Measurements from ENCODE around the gene MROH8. TPM values are rescaled to one million over a fixed set of nuclear protein-coding genes. Genes with fewer than 3 reads are reported as not detected.

MROH8 gene
- total and polyA plus RNA-seq, 2 experiments from 2014 or later = 5.8 to 12.1 TPM

DNA sequence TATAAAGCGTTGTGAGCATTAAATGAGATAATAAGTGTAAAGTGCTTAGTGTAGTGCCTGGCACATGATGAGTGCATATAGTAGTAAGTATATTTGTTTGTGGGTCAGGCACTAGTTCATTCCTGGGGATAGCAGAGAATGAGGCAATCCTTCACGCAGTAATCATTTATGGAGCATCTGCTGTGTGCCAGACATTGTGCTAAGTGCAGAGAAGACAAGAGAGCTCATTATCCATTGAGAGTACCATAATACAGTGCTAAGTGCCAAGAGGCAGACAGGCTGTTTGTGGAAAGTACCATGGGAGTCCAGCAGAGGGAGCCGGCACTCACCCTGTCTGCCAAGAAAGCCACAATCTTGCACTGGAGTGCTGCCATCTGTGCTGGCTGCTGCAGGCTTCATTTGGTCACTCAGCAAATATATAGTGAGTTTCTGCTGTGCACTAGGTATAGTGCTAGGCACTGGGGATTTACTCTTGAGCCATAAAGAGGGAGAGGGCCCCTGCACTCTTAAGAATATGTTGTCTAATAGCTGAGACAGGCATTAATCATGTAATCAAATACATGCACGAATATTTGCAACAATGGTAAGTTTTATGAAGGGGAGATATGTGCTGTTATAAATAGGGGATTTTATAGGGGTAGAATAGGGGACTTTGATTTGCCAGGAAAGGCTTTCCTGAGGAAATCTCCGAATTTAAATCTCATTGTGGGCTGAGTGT, 12.9 kb upstream of the MROH8 start:
- Histone ChIP-seq H3K4me1 (ENCODE audit: low read depth) (no peaks in the 10 kb centered on the region), H3K27ac (no peak overlapping the region), H3K4me3 (no peak overlapping the region), H3K27me3 (no peaks in the 10 kb centered on the region), H3K36me3 (no peaks in the 10 kb centered on the region), H3K9me3 (ENCODE audit: low read depth) (no peaks in the 10 kb centered on the region)
- TF ChIP-seq, protein P1, sequence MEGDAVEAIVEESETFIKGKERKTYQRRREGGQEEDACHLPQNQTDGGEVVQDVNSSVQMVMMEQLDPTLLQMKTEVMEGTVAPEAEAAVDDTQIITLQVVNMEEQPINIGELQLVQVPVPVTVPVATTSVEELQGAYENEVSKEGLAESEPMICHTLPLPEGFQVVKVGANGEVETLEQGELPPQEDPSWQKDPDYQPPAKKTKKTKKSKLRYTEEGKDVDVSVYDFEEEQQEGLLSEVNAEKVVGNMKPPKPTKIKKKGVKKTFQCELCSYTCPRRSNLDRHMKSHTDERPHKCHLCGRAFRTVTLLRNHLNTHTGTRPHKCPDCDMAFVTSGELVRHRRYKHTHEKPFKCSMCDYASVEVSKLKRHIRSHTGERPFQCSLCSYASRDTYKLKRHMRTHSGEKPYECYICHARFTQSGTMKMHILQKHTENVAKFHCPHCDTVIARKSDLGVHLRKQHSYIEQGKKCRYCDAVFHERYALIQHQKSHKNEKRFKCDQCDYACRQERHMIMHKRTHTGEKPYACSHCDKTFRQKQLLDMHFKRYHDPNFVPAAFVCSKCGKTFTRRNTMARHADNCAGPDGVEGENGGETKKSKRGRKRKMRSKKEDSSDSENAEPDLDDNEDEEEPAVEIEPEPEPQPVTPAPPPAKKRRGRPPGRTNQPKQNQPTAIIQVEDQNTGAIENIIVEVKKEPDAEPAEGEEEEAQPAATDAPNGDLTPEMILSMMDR (IDR thresholded peaks at IDR 0.05; ENCODE audit: low read depth, low read length) = peak; percentile 94
- peak; percentile 82 to 95 for DNase-seq (ENCODE audit: low read depth in 1 of 2, low spot score in 1 of 2)

DNA sequence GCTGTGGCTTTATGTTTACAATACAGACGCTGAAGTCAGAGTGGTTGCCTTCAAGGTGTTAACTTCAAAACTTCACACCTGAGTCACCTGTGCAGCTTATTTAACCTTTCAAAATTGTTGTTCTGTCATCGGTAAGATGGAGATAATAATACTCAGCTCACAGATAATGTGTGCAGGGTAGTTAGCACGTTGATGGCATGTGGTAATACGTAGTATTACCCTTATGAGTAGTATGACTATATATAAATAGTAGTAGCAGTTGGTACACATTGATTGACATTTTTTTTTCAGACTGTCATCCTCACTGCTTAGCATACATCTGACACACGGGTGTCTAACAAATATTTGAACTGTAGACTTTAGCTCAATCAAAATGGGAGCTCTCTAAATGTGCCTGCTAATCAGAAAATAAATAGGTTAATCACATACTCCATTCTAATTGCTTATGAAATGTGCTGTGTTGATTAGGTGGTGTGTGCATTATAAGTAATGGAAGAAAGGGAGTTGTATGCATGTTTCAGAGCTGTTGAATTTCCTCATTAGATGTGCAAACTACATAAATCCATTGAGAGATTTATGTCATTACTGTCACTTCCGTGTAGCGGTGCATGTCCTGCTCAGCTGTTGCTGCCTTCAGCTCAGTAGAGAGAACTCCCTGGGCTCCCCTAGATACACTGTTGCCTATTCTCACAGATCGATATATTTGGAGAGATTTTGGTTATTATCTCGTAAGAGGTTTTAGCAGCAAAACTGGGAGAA, 11.2 kb upstream of the MROH8 start:
- Histone ChIP-seq H3K4me1 (ENCODE audit: low read depth) (no peaks in the 10 kb centered on the region), H3K9me3 (ENCODE audit: low read depth) (no peaks in the 10 kb centered on the region), H3K4me3 (no peak overlapping the region), H3K27me3 (no peaks in the 10 kb centered on the region), H3K36me3 (peaks cover 6% of the 10 kb centered on the region), H3K27ac (peak overlapping the region; percentile 6)
- no peak for DNase-seq (ENCODE audit: low read depth in 1 of 2, low spot score in 1 of 2)
- TF ChIP-seq, protein P1 (IDR thresholded peaks at IDR 0.05; ENCODE audit: low read depth, low read length) = no peak

DNA sequence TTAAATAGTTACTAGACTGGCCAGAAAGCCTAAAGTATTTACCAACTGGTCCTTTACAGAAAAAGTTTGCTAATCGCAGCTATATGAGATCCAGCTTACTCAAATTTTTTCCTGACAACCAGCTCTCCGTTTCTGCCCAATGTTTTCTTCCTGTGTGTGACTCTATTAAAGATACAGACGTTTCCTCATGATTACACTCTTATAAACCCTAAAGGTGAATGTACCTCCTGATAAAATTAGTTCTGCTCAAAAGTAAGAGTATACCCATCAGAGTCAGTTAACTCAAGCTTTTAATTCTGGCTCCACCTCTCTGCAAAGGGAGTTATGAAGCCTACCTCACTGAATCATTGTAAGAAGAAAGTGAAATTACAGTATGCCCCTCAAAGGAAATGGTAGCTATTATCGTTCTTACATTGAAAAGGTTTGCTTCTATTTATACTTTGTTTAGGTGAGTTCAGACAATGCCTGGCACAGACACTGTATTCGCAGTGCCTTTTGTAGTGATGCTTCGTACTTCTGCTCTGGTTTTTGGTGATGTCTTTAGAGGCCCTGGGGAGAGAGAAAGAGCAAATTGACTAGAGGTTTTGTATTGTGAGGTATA, 10.2 kb upstream of the MROH8 start:
- no peaks in the 10 kb centered on the region for H3K27me3 ChIP-seq
- peaks cover 15% of the 10 kb centered on the region for H3K36me3 ChIP-seq
- TF ChIP-seq, protein P1 (IDR thresholded peaks at IDR 0.05; ENCODE audit: low read depth, low read length) = no peak
- H3K4me1 ChIP-seq (ENCODE audit: low read depth) = no peaks in the 10 kb centered on the region
- H3K4me3 ChIP-seq = no peak overlapping the region
- no peaks in the 10 kb centered on the region for H3K9me3 ChIP-seq (ENCODE audit: low read depth)
- DNase-seq (ENCODE audit: low read depth in 1 of 2, low spot score in 1 of 2) = no peak
- H3K27ac ChIP-seq = no peak overlapping the region

DNA sequence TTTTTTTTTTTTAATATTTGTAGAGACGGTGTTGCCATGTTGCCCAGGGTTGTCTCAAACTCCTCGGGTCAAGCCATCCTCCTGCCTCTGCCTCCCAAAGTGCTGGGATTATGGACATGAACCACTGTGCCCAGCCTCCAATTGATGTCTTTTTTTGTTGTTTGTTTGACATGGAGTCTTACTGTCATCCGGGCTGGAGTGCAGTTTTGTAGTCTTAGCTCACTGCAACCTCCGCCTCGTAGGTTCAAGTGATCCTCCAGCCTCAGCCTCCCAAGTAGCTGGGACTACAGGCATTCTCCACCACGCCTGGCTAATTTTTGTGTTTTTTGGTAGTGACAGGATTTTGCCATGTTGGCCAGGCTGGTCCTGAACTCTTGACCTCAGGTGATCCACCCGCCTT, 9.4 kb upstream of the MROH8 start:
- TF ChIP-seq, protein P1 (IDR thresholded peaks at IDR 0.05; ENCODE audit: low read depth, low read length) = no peak
- H3K9me3 ChIP-seq (ENCODE audit: low read depth) = no peaks in the 10 kb centered on the region
- no peaks in the 10 kb centered on the region for H3K4me1 ChIP-seq (ENCODE audit: low read depth)
- no peak for DNase-seq (ENCODE audit: low read depth in 1 of 2, low spot score in 1 of 2)
- H3K27ac ChIP-seq = no peak overlapping the region
- peaks cover 20% of the 10 kb centered on the region for H3K36me3 ChIP-seq
- no peaks in the 10 kb centered on the region for H3K27me3 ChIP-seq
- no peak overlapping the region for H3K4me3 ChIP-seq

DNA sequence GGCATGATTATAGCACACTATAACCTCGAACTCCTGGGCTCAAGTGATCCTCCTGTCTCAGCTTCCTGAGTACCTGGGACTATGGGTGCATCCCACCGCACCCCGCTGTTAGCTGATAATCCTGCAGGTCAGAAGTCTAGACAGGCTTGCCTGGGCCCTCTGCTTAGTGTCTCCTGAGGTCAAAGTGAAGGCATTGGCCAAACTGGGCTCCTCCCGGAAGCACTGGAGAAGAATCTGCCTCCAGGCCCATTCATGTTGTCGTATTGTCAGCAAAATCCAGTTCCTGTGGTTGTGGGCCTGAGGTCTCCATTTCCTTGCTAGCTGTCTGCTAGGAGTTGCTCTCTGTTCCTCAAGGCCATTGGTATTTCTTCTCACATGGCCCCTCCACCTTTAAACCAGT, 6.3 kb upstream of the MROH8 start:
- no peaks in the 10 kb centered on the region for H3K27me3 ChIP-seq
- H3K4me3 ChIP-seq = no peak overlapping the region
- TF ChIP-seq, protein P1 (IDR thresholded peaks at IDR 0.05; ENCODE audit: low read depth, low read length) = no peak
- no peak for DNase-seq (ENCODE audit: low read depth in 1 of 2, low spot score in 1 of 2)
- H3K9me3 ChIP-seq (ENCODE audit: low read depth) = no peaks in the 10 kb centered on the region
- H3K27ac ChIP-seq = no peak overlapping the region
- H3K4me1 ChIP-seq (ENCODE audit: low read depth) = no peaks in the 10 kb centered on the region
- peaks cover 25% of the 10 kb centered on the region for H3K36me3 ChIP-seq

All from cardiac muscle cell (in vitro differentiated cells and primary cell).